Neural cell (in vitro differentiated cells): ENCODE results near the gene ZNF426. TPM values are rescaled to one million over a fixed set of nuclear protein-coding genes. Genes with fewer than 3 reads are reported as not detected.

Experiments used
- H2AFZ ChIP-seq: fragments of 200-600, 300-800 bp; sonication (generic), shearing (Covaris generic); 2 replicates; pipeline ENCODE4 v1.6.0; 2014; ENCODE audit warnings: low read depth, mild to moderate bottlenecking, antibody characterized with exemption, low read length, moderate library complexity
- H3F3A ChIP-seq: fragments of 200-600 bp; shearing (Covaris generic); 2 replicates; pipeline ENCODE4 v1.6.1; 2016; ENCODE audit warnings: mild to moderate bottlenecking, moderate library complexity, mixed read lengths, antibody characterized with exemption, low read length; ENCODE audit not compliant: insufficient read depth, poor library complexity, severe bottlenecking
- H3K27ac ChIP-seq: fragments of 200-600, 300-800 bp; sonication (generic), shearing (Covaris generic); 2 replicates; pipeline ENCODE4 v1.5.1; 2014; ENCODE audit warnings: mild to moderate bottlenecking, low read length, moderate library complexity
- H3K27me3 ChIP-seq: fragments of 300-800, 200-600 bp; sonication (generic), shearing (Covaris generic); 2 replicates; pipeline ENCODE4 v1.6.0; 2014; ENCODE audit warnings: mild to moderate bottlenecking, low read depth, low read length, moderate library complexity; ENCODE audit not compliant: insufficient read depth
- H3K36me3 ChIP-seq: fragments of 300-800, 200-600 bp; sonication (generic), shearing (Covaris generic); 2 replicates; pipeline ENCODE4 v1.5.1; 2014; ENCODE audit warnings: mild to moderate bottlenecking, antibody characterized with exemption, low read length, moderate library complexity; ENCODE audit not compliant: insufficient read depth
- H3K4me2 ChIP-seq: fragments of 300-800, 200-600 bp; sonication (generic), shearing (Covaris generic); 2 replicates; pipeline ENCODE4 v1.6.0; 2014; ENCODE audit warnings: mild to moderate bottlenecking, low read length
- H3K4me3 ChIP-seq: fragments of 300-800, 200-600 bp; sonication (generic), shearing (Covaris generic); 2 replicates; pipeline ENCODE4 v1.5.1; 2014; ENCODE audit warnings: mild to moderate bottlenecking, low read length, moderate library complexity
- H3K79me2 ChIP-seq: fragments of 200-600 bp; shearing (Covaris generic); replicated peaks from 2 replicates; pipeline ENCODE4 v1.6.0; 2014; ENCODE audit warnings: mild to moderate bottlenecking, low read length, moderate library complexity; ENCODE audit not compliant: insufficient read depth
- H3K9ac ChIP-seq: fragments of 300-800, 200-600 bp; sonication (generic), shearing (Covaris generic); 2 replicates; pipeline ENCODE4 v1.6.1; 2016; ENCODE audit warnings: mild to moderate bottlenecking, low read length, mixed read lengths
- H3K9me2 ChIP-seq: fragments of 200-600 bp; shearing (Covaris generic); 2 replicates; pipeline ENCODE4 v1.6.1; 2016; ENCODE audit warnings: mild to moderate bottlenecking, low read length, mixed read lengths; ENCODE audit not compliant: insufficient read depth
- H3K9me3 ChIP-seq: fragments of 200-600, 300-800 bp; sonication (generic), shearing (Covaris generic); 2 replicates; pipeline ENCODE4 v1.6.1; 2016; ENCODE audit warnings: mild to moderate bottlenecking, mixed run types, low read length, moderate library complexity, mixed read lengths
- H4K20me1 ChIP-seq: fragments of 200-600 bp; shearing (Covaris generic); 2 replicates; pipeline ENCODE4 v1.6.1; 2016; ENCODE audit warnings: mild to moderate bottlenecking, mixed run types; ENCODE audit not compliant: insufficient read depth
- EP300 ChIP-seq: fragments of 450-650 bp; conservative IDR thresholded peaks from 2 replicates; pipeline ENCODE4 v1.6.1; 2014; ENCODE audit warnings: antibody characterized with exemption, mild to moderate bottlenecking, moderate library complexity; ENCODE audit not compliant: poor library complexity, severe bottlenecking
- EZH2 ChIP-seq: fragments of 200-600, 300-800 bp; shearing (Covaris generic), sonication (generic); IDR thresholded peaks from 2 replicates; pipeline ENCODE4 v1.6.1; 2014; ENCODE audit warnings: antibody characterized with exemption, low read length, borderline replicate concordance, mild to moderate bottlenecking; ENCODE audit not compliant: insufficient read depth, poor library complexity, severe bottlenecking
- MXI1 ChIP-seq: fragments of 450-650 bp; conservative IDR thresholded peaks from 2 replicates; pipeline ENCODE4 v1.6.1; 2014; ENCODE audit warnings: antibody characterized with exemption, mild to moderate bottlenecking; ENCODE audit not compliant: poor library complexity, severe bottlenecking
- POLR2AphosphoS5 ChIP-seq: IDR thresholded peaks from 2 replicates; pipeline ENCODE4 v1.6.1; 2012
- RAD21 ChIP-seq: fragments of 450-650 bp; conservative IDR thresholded peaks from 2 replicates; pipeline ENCODE4 v1.6.1; 2014; ENCODE audit warnings: antibody characterized with exemption, mild to moderate bottlenecking, moderate library complexity
- SMC3 ChIP-seq: fragments of 450-650 bp; conservative IDR thresholded peaks from 2 replicates; pipeline ENCODE4 v1.6.1; 2014; ENCODE audit warnings: antibody characterized with exemption, mild to moderate bottlenecking, moderate library complexity; ENCODE audit not compliant: poor library complexity
- TAF1 ChIP-seq: IDR thresholded peaks from 2 replicates; pipeline ENCODE4 v1.6.1; 2012; ENCODE audit warnings: low read depth
- polyA minus RNA-seq: library from RNA; depleted of rRNA, polyadenylated mRNA; stranded (reverse); fragments of >200 nt; gene quantifications from 2 replicates; pipeline ENCODE4 v1.2.3, GENCODE V29; 2014
- polyA plus RNA-seq: library from polyadenylated mRNA; depleted of rRNA; stranded (reverse); fragments of >200 nt; gene quantifications from 2 replicates; pipeline ENCODE4 v1.2.3, GENCODE V29; 2014
- TF ChIP-seq, protein P1 (sequence below): fragments of 450-650 bp; IDR thresholded peaks from 2 replicates; pipeline ENCODE4 v1.5.1; 2014; ENCODE audit warnings: antibody characterized with exemption, mild to moderate bottlenecking, moderate library complexity; ENCODE audit not compliant: poor library complexity, severe bottlenecking
- TF ChIP-seq, protein P2 (sequence below): IDR thresholded peaks from 2 replicates; pipeline ENCODE4 v1.6.1; 2012; ENCODE audit warnings: borderline replicate concordance

Gene ZNF426
- polyA plus RNA-seq = 12.2 and 14.3 TPM in 2 replicates
- 44.6 and 49.4 TPM in 2 replicates for polyA minus RNA-seq

DNA sequence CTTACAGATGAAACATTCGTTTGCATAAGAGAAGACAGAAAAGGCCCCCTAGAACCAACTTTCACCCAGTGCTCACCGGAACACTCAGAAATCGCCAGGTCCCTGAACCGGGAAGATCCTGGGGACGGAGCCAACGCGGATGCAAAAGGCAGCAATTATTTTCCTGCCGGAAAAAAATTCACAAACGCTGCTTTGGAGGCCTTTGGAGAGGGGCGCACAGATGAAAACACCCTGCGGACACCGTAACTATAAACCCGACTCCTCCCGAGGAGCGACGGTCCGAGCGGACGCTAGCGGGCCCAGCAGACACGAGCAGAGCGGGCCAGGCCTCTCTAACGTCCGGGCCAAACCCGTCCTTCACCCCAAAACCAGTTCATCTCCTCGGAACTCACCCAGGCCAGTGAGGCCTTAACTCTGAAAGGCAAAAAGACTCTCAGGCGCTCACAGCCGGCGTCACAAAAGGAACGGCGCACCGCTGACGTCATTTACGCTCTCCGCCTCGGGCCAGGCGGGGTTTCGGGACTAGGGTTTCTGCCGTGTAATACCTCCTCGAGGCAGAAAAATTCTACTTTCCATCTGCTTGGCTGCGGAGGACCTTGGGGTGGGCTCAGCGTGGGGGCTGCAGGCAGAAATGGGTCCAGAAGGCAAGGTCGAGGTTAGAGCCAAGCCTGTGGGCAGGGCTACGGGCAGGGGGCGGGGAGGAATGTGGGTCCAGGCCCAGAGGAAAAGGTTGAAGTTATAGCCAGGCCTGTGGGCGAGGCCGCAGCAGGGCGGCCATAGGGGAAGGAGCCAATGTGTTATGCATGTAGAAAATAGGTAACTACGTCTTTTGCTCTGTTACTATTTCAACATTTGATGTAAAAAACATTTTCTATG, at the start of gene ZNF426:
Gene ZNF426, minus strand, starts transcription at position 463 of the 876 bp plus-strand sequence. CDS start 2,413 bp downstream, outside the sequence.
- Histone ChIP-seq H2AFZ (peak within 1 kb of the TSS; percentile 99), H4K20me1 (no peaks in the 10 kb centered on the region), H3K36me3 (peaks cover 24% of the 10 kb centered on the region), H3K27ac (peak within 1 kb of the TSS; percentile 96), H3K4me3 (peak within 1 kb of the TSS; percentile 81), H3F3A (no peaks in the 10 kb centered on the region), H3K4me2 (peak within 1 kb of the TSS; percentile 60), H3K9ac (peak within 1 kb of the TSS; percentile 95), H3K9me2 (no peaks in the 10 kb centered on the region), H3K27me3 (no peaks in the 10 kb centered on the region), H3K9me3 (peaks cover 4% of the 10 kb centered on the region), H3K79me2 (peaks cover 36% of the 10 kb centered on the region)
- TF ChIP-seq, protein P1, sequence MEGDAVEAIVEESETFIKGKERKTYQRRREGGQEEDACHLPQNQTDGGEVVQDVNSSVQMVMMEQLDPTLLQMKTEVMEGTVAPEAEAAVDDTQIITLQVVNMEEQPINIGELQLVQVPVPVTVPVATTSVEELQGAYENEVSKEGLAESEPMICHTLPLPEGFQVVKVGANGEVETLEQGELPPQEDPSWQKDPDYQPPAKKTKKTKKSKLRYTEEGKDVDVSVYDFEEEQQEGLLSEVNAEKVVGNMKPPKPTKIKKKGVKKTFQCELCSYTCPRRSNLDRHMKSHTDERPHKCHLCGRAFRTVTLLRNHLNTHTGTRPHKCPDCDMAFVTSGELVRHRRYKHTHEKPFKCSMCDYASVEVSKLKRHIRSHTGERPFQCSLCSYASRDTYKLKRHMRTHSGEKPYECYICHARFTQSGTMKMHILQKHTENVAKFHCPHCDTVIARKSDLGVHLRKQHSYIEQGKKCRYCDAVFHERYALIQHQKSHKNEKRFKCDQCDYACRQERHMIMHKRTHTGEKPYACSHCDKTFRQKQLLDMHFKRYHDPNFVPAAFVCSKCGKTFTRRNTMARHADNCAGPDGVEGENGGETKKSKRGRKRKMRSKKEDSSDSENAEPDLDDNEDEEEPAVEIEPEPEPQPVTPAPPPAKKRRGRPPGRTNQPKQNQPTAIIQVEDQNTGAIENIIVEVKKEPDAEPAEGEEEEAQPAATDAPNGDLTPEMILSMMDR = peak; percentile 17
- TF ChIP-seq, protein P2, sequence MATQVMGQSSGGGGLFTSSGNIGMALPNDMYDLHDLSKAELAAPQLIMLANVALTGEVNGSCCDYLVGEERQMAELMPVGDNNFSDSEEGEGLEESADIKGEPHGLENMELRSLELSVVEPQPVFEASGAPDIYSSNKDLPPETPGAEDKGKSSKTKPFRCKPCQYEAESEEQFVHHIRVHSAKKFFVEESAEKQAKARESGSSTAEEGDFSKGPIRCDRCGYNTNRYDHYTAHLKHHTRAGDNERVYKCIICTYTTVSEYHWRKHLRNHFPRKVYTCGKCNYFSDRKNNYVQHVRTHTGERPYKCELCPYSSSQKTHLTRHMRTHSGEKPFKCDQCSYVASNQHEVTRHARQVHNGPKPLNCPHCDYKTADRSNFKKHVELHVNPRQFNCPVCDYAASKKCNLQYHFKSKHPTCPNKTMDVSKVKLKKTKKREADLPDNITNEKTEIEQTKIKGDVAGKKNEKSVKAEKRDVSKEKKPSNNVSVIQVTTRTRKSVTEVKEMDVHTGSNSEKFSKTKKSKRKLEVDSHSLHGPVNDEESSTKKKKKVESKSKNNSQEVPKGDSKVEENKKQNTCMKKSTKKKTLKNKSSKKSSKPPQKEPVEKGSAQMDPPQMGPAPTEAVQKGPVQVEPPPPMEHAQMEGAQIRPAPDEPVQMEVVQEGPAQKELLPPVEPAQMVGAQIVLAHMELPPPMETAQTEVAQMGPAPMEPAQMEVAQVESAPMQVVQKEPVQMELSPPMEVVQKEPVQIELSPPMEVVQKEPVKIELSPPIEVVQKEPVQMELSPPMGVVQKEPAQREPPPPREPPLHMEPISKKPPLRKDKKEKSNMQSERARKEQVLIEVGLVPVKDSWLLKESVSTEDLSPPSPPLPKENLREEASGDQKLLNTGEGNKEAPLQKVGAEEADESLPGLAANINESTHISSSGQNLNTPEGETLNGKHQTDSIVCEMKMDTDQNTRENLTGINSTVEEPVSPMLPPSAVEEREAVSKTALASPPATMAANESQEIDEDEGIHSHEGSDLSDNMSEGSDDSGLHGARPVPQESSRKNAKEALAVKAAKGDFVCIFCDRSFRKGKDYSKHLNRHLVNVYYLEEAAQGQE = peak; percentile 88
- TF ChIP-seq TAF1 (peak; percentile 67), MXI1 (peak; percentile 67), POLR2AphosphoS5 (peak; percentile 89), SMC3 (peak; percentile 22), RAD21 (no peak), EZH2 (no peak), EP300 (peak; percentile 66)

DNA sequence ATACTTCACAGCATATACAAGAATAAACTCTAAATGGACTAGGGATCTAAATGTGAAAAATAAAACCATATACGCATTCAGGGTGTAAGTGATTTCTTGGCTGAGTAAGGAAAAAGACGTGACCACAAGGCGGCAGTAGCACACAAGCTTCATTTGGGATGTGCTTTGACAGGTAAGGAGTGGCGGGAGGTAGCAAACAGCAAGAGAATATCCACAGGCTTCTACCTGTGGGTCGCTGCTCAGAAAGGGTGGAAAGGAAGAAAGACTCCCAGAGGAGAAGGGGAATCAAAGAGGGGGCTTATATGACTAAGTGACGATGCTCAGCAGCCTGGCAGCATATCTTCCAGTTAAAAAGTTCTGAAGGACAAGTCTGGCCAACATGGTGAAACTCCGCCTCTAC, 48.3 kb upstream of the ZNF426 start:
- Histone ChIP-seq H3F3A (no peaks in the 10 kb centered on the region), H3K79me2 (peaks cover 22% of the 10 kb centered on the region), H3K9me3 (no peaks in the 10 kb centered on the region), H3K27me3 (no peaks in the 10 kb centered on the region), H3K27ac (no peak overlapping the region), H3K9me2 (no peaks in the 10 kb centered on the region), H3K36me3 (no peaks in the 10 kb centered on the region), H3K4me2 (no peak overlapping the region), H2AFZ (no peak overlapping the region), H3K9ac (no peak overlapping the region), H4K20me1 (no peaks in the 10 kb centered on the region), H3K4me3 (no peak overlapping the region)
- TF ChIP-seq, protein P2 = no peak
- no peak for TF ChIP-seq POLR2AphosphoS5
- TF ChIP-seq RAD21 = peak; percentile 66
- TF ChIP-seq EZH2 = no peak
- no peak for TF ChIP-seq EP300
- TF ChIP-seq TAF1 = no peak
- TF ChIP-seq MXI1 = no peak
- TF ChIP-seq SMC3 = peak; percentile 77
- TF ChIP-seq, protein P1 = peak; percentile 81
